ENCODE results near the gene DENND2A. TPM values are rescaled to one million over a fixed set of nuclear protein-coding genes. Genes with fewer than 3 reads are reported as not detected.
"Not testable (repeated sequence)": the region's sequence is repeated elsewhere in the genome, so short reads cannot be mapped to it uniquely, and the experiment has no call there.

Gene DENND2A
- polyA plus RNA-seq, 3 donors = not detected

GRCh38 chr7:140621401-140622021 lies 19.1 kb downstream of the DENND2A start:
- Mint-ChIP-seq H3K36me3 (no peaks in the 10 kb centered on the region), H3K4me1 (no peaks in the 10 kb centered on the region), H3K9me3 (peaks cover 0 to 2% (median 0%) of the 10 kb centered on the region in 7 donors), H3K4me3 (no peak overlapping the region), H3K27ac (no peak overlapping the region), H3K27me3 (ENCODE audit: low read depth in 3 of 3) (peaks cover 5 to 12% (median 6%) of the 10 kb centered on the region in 3 donors)
- Histone ChIP-seq H2AFZ (ENCODE audit: insufficient read depth, low read depth, low read length, poor library complexity, severe bottlenecking) (no peak overlapping the region), H3K79me2 (ENCODE audit: insufficient read depth, low read length) (no peaks in the 10 kb centered on the region), H4K20me1 (ENCODE audit: insufficient read depth, low read length) (no peaks in the 10 kb centered on the region), H3K9me3 (replicated peaks in 1 of 2; ENCODE audit: control insufficient read depth in 1 of 2, insufficient read depth in 1 of 2, low read length in 2 of 2) (no peaks in the 10 kb centered on the region), H3K4me2 (replicated peaks; ENCODE audit: extremely low read depth, low read length, poor library complexity, severe bottlenecking) (no peak overlapping the region), H3K4me1 (ENCODE audit: control insufficient read depth in 1 of 2, insufficient read depth in 2 of 2, low read length in 2 of 2) (no peaks in the 10 kb centered on the region), H3K36me3 (replicated peaks in 1 of 2; ENCODE audit: control insufficient read depth in 1 of 2, insufficient read depth in 2 of 2, low read length in 2 of 2) (no peaks in the 10 kb centered on the region), H3K4me3 (replicated peaks in 1 of 3; ENCODE audit: low read depth in 2 of 3, low read length in 3 of 3) (no peak overlapping the region), H3K9ac (ENCODE audit: insufficient read depth, low read length, poor library complexity, severe bottlenecking) (no peak overlapping the region), H3K27me3 (ENCODE audit: control insufficient read depth in 2 of 2, insufficient read depth in 2 of 2, low read length in 2 of 2) (no peaks in the 10 kb centered on the region), H3K27ac (ENCODE audit: low read depth in 1 of 2, low read length in 2 of 2) (no peak overlapping the region)
- no peak for TF ChIP-seq CTCF (IDR thresholded peaks at IDR 0.05)
- DNase-seq = no peak
- intact Hi-C loops (cut with micrococcal nuclease) = no loop called here
- 88% methylated on average over 1 of the region's 7 CpGs for WGBS (ENCODE audit: insufficient coverage)

GRCh38 chr7:140619915-140620510 lies 20.6 kb downstream of the DENND2A start:
- H3K4me3 ChIP-seq (replicated peaks in 1 of 3; ENCODE audit: low read depth in 2 of 3, low read length in 3 of 3); H3K36me3 Mint-ChIP-seq; DNase-seq; H3K79me2 ChIP-seq (ENCODE audit: insufficient read depth, low read length); H3K4me1 ChIP-seq (ENCODE audit: control insufficient read depth in 1 of 2, insufficient read depth in 2 of 2, low read length in 2 of 2); H3K27ac Mint-ChIP-seq; H3K4me3 Mint-ChIP-seq; H3K9me3 ChIP-seq (replicated peaks in 1 of 2; ENCODE audit: control insufficient read depth in 1 of 2, insufficient read depth in 1 of 2, low read length in 2 of 2); H3K9me3 Mint-ChIP-seq; H3K27me3 ChIP-seq (ENCODE audit: control insufficient read depth in 2 of 2, insufficient read depth in 2 of 2, low read length in 2 of 2); H3K27ac ChIP-seq (ENCODE audit: low read depth in 1 of 2, low read length in 2 of 2); H4K20me1 ChIP-seq (ENCODE audit: insufficient read depth, low read length); H3K9ac ChIP-seq (ENCODE audit: insufficient read depth, low read length, poor library complexity, severe bottlenecking); H3K4me1 Mint-ChIP-seq; H2AFZ ChIP-seq (ENCODE audit: insufficient read depth, low read depth, low read length, poor library complexity, severe bottlenecking); H3K4me2 ChIP-seq (replicated peaks; ENCODE audit: extremely low read depth, low read length, poor library complexity, severe bottlenecking); H3K36me3 ChIP-seq (replicated peaks in 1 of 2; ENCODE audit: control insufficient read depth in 1 of 2, insufficient read depth in 2 of 2, low read length in 2 of 2); intact Hi-C loops (cut with micrococcal nuclease): not testable (repeated sequence)
- WGBS (ENCODE audit: insufficient coverage) = 100% methylated on average over 1 of the region's 11 CpGs
- H3K27me3 Mint-ChIP-seq (ENCODE audit: low read depth in 3 of 3) = peaks cover 4 to 11% (median 5%) of the 10 kb centered on the region in 3 donors

Measured in CD14-positive monocyte (primary cell).